ENCODE measurements around the gene PDZD2. TPM values are rescaled to one million over a fixed set of nuclear protein-coding genes. Genes with fewer than 3 reads are reported as not detected.

Gene PDZD2
- polyA plus RNA-seq, 3 donors, result 0.10 TPM; not detected in 2

DNA sequence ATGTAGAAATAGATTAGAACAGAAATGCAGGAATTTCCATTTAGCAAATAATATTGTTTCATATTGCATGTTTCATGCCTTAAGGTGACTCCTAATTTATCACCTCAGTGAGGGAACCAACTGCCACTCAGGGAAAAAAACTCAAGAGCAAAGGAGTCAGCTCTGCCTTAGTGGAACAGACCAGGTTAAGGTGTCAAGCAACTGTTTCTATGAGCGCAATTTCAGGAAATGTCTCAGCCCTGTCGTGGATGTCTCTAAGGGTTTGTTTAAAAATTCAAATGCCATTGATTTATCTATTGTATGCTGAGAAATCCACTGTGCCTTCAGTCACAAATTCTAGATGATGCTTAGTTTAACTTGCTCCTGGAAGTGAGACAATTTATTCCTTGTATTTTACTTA is 34.7 kb upstream of the PDZD2 start:
- no CpG with 5 or more reads among the region's 2 CpGs for WGBS (ENCODE audit: insufficient coverage)
- Histone ChIP-seq H3K36me3 (replicated peaks in 1 of 2; ENCODE audit: control insufficient read depth in 1 of 2, insufficient read depth in 2 of 2, low read length in 2 of 2) (no peaks in the 10 kb centered on the region), H3K27me3 (ENCODE audit: control insufficient read depth in 2 of 2, insufficient read depth in 2 of 2, low read length in 2 of 2) (no peaks in the 10 kb centered on the region), H3K9ac (ENCODE audit: insufficient read depth, low read length, poor library complexity, severe bottlenecking) (no peak overlapping the region), H3K9me3 (replicated peaks in 1 of 2; ENCODE audit: control insufficient read depth in 1 of 2, insufficient read depth in 1 of 2, low read length in 2 of 2) (no peaks in the 10 kb centered on the region), H3K4me3 (replicated peaks in 1 of 3; ENCODE audit: low read depth in 2 of 3, low read length in 3 of 3) (no peak overlapping the region), H2AFZ (ENCODE audit: insufficient read depth, low read depth, low read length, poor library complexity, severe bottlenecking) (no peak overlapping the region), H3K4me2 (replicated peaks; ENCODE audit: extremely low read depth, low read length, poor library complexity, severe bottlenecking) (no peak overlapping the region), H3K79me2 (ENCODE audit: insufficient read depth, low read length) (no peaks in the 10 kb centered on the region), H4K20me1 (ENCODE audit: insufficient read depth, low read length) (no peaks in the 10 kb centered on the region), H3K4me1 (ENCODE audit: control insufficient read depth in 1 of 2, insufficient read depth in 2 of 2, low read length in 2 of 2) (no peaks in the 10 kb centered on the region), H3K27ac (ENCODE audit: low read depth in 1 of 2, low read length in 2 of 2) (no peak overlapping the region)
- Mint-ChIP-seq H3K4me1 (no peaks in the 10 kb centered on the region), H3K4me3 (no peak overlapping the region), H3K36me3 (no peaks in the 10 kb centered on the region), H3K27ac (no peak overlapping the region), H3K27me3 (ENCODE audit: low read depth in 3 of 3) (peaks cover 0 to 3% (median 0%) of the 10 kb centered on the region in 3 donors), H3K9me3 (no peaks in the 10 kb centered on the region)
- intact Hi-C loops (cut with micrococcal nuclease), result no loop called here
- no peak for DNase-seq
- TF ChIP-seq, protein P1, sequence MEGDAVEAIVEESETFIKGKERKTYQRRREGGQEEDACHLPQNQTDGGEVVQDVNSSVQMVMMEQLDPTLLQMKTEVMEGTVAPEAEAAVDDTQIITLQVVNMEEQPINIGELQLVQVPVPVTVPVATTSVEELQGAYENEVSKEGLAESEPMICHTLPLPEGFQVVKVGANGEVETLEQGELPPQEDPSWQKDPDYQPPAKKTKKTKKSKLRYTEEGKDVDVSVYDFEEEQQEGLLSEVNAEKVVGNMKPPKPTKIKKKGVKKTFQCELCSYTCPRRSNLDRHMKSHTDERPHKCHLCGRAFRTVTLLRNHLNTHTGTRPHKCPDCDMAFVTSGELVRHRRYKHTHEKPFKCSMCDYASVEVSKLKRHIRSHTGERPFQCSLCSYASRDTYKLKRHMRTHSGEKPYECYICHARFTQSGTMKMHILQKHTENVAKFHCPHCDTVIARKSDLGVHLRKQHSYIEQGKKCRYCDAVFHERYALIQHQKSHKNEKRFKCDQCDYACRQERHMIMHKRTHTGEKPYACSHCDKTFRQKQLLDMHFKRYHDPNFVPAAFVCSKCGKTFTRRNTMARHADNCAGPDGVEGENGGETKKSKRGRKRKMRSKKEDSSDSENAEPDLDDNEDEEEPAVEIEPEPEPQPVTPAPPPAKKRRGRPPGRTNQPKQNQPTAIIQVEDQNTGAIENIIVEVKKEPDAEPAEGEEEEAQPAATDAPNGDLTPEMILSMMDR (IDR thresholded peaks at IDR 0.05), result no peak

DNA sequence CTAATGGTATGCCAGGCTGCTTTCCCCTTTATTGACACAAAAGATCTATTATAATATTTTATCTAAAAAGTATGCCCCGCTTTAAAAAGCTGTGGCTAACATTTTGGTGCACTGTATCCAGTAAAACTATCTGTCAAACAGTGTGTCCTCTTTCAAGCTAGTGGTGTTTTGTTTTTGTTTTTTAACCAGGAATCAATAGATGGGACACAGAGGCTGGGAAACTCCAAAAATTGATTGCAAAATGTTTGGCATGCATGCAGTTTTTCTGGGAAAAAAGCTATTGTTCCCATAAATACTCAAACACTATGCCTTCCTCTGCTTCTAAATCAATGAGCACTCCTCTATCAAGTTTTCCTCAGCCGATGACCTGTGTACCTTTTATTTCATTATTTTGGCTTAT is 34.3 kb upstream of the PDZD2 start:
- TF ChIP-seq, protein P1 (IDR thresholded peaks at IDR 0.05), result no peak

More for the DNA sequence above, 34.3 kb upstream of the PDZD2 start:
- peaks cover 0 to 3% (median 0%) of the 10 kb centered on the region in 3 donors for H3K27me3 Mint-ChIP-seq (ENCODE audit: low read depth in 3 of 3)
- no peak overlapping the region for H3K4me2 ChIP-seq (replicated peaks; ENCODE audit: extremely low read depth, low read length, poor library complexity, severe bottlenecking)
- DNase-seq, result no peak
- H3K27ac ChIP-seq (ENCODE audit: low read depth in 1 of 2, low read length in 2 of 2), result no peak overlapping the region
- no CpG with 5 or more reads among the region's 2 CpGs for WGBS (ENCODE audit: insufficient coverage)
- H3K4me1 ChIP-seq (ENCODE audit: control insufficient read depth in 1 of 2, insufficient read depth in 2 of 2, low read length in 2 of 2), result no peaks in the 10 kb centered on the region
- H4K20me1 ChIP-seq (ENCODE audit: insufficient read depth, low read length), result no peaks in the 10 kb centered on the region
- H3K4me1 Mint-ChIP-seq, result no peaks in the 10 kb centered on the region
- H3K36me3 Mint-ChIP-seq, result no peaks in the 10 kb centered on the region
- no peak overlapping the region for H3K27ac Mint-ChIP-seq
- H3K79me2 ChIP-seq (ENCODE audit: insufficient read depth, low read length), result no peaks in the 10 kb centered on the region
- H3K27me3 ChIP-seq (ENCODE audit: control insufficient read depth in 2 of 2, insufficient read depth in 2 of 2, low read length in 2 of 2), result no peaks in the 10 kb centered on the region
- H3K9me3 ChIP-seq (replicated peaks in 1 of 2; ENCODE audit: control insufficient read depth in 1 of 2, insufficient read depth in 1 of 2, low read length in 2 of 2), result no peaks in the 10 kb centered on the region
- no peak overlapping the region for H3K4me3 ChIP-seq (replicated peaks in 1 of 3; ENCODE audit: low read depth in 2 of 3, low read length in 3 of 3)
- intact Hi-C loops (cut with micrococcal nuclease), result no loop called here
- H3K9ac ChIP-seq (ENCODE audit: insufficient read depth, low read length, poor library complexity, severe bottlenecking), result no peak overlapping the region
- H2AFZ ChIP-seq (ENCODE audit: insufficient read depth, low read depth, low read length, poor library complexity, severe bottlenecking), result no peak overlapping the region
- H3K9me3 Mint-ChIP-seq, result no peaks in the 10 kb centered on the region
- H3K4me3 Mint-ChIP-seq, result no peak overlapping the region
- H3K36me3 ChIP-seq (replicated peaks in 1 of 2; ENCODE audit: control insufficient read depth in 1 of 2, insufficient read depth in 2 of 2, low read length in 2 of 2), result no peaks in the 10 kb centered on the region

Measured in CD14-positive monocyte (primary cell).